HL-60 (cell line): ENCODE data around the gene STX8.

Experiments used
- DNase-seq, 2 experiments: peaks; one replicate each; pipeline ENCODE4 v3.0.0-alpha.2; 2010 to 2020; ENCODE audit warnings: low read depth in 1 of 2, low spot score in 1 of 2
- H3K27ac ChIP-seq: fragments of 250-450 bp; sonication (Bioruptor Pico); replicated peaks from 2 replicates; pipeline ENCODE4 v1.5.1; 2020; ENCODE audit warnings: mild to moderate bottlenecking, moderate library complexity
- H3K27me3 ChIP-seq: fragments of 250-450 bp; sonication (Bioruptor Pico); 2 replicates; pipeline ENCODE4 v1.5.1; 2021; ENCODE audit warnings: mild to moderate bottlenecking, moderate library complexity; ENCODE audit not compliant: insufficient read depth, poor library complexity, severe bottlenecking
- H3K4me3 ChIP-seq: replicated peaks from 2 replicates; pipeline ENCODE4 v1.5.1; 2011; ENCODE audit warnings: mild to moderate bottlenecking, control low read depth, low read length; ENCODE audit not compliant: insufficient read depth
- CTCF ChIP-seq: IDR thresholded peaks from one replicate; pipeline ENCODE4 v1.5.1; 2011; ENCODE audit warnings: low read length, control low read depth, inconsistent platforms; ENCODE audit not compliant: insufficient read depth
- GABPA ChIP-seq: IDR thresholded peaks from 2 replicates; pipeline ENCODE4 v1.6.1; 2012; ENCODE audit warnings: low read depth
- POLR2AphosphoS5 ChIP-seq: IDR thresholded peaks from 2 replicates; pipeline ENCODE4 v1.6.1; 2012; ENCODE audit warnings: low read depth
- REST ChIP-seq: IDR thresholded peaks from 2 replicates; pipeline ENCODE4 v1.6.1; 2012; ENCODE audit warnings: low read depth; ENCODE audit not compliant: insufficient replicate concordance
- SPI1 ChIP-seq: IDR thresholded peaks from 2 replicates; pipeline ENCODE4 v1.6.1; 2012; ENCODE audit warnings: low read depth, mild to moderate bottlenecking, borderline replicate concordance

STX8 gene

GRCh38 chr17:9537177-9537776 lies 38.3 kb downstream of the STX8 start:
- H3K27me3 ChIP-seq, result no peaks in the 10 kb centered on the region
- no peak for DNase-seq
- H3K27ac ChIP-seq, result no peak overlapping the region
- no peak overlapping the region for H3K4me3 ChIP-seq
- TF ChIP-seq GABPA (no peak), POLR2AphosphoS5 (no peak), SPI1 (no peak), CTCF (no peak), REST (no peak)

- H3K4me3 ChIP-seq, result no peak overlapping the region
- no peaks in the 10 kb centered on the region for H3K27me3 ChIP-seq
- no peak for TF ChIP-seq GABPA
- TF ChIP-seq REST, result no peak
- TF ChIP-seq SPI1, result no peak
- no peak for TF ChIP-seq POLR2AphosphoS5
- no peak for TF ChIP-seq CTCF
- DNase-seq, result no peak
- no peak overlapping the region for H3K27ac ChIP-seq
These were observed 39.6 kb downstream of the STX8 start for GRCh38 chr17:9536061-9536460.

- DNase-seq, result no peak
- TF ChIP-seq REST (no peak), GABPA (no peak), POLR2AphosphoS5 (no peak), CTCF (no peak), SPI1 (no peak)
- no peak overlapping the region for H3K4me3 ChIP-seq
- no peaks in the 10 kb centered on the region for H3K27me3 ChIP-seq
- H3K27ac ChIP-seq, result no peak overlapping the region
These were observed 42.2 kb downstream of the STX8 start for GRCh38 chr17:9533441-9533840.
